Endometrium (tissue), 2 donors: ENCODE measurements around the gene PGGHG.
"Not testable (repeated sequence)": the region's sequence is repeated elsewhere in the genome, so short reads cannot be mapped to it uniquely, and the experiment has no call there.

Experiments used
- FAIRE-seq: peaks from 2 replicates; lab custom pipeline; 2012; peaks lifted over from hg19 to GRCh38; lab: Jason Lieb, UNC
- donor health status: control.
- donor health status: control.

PGGHG gene

DNA sequence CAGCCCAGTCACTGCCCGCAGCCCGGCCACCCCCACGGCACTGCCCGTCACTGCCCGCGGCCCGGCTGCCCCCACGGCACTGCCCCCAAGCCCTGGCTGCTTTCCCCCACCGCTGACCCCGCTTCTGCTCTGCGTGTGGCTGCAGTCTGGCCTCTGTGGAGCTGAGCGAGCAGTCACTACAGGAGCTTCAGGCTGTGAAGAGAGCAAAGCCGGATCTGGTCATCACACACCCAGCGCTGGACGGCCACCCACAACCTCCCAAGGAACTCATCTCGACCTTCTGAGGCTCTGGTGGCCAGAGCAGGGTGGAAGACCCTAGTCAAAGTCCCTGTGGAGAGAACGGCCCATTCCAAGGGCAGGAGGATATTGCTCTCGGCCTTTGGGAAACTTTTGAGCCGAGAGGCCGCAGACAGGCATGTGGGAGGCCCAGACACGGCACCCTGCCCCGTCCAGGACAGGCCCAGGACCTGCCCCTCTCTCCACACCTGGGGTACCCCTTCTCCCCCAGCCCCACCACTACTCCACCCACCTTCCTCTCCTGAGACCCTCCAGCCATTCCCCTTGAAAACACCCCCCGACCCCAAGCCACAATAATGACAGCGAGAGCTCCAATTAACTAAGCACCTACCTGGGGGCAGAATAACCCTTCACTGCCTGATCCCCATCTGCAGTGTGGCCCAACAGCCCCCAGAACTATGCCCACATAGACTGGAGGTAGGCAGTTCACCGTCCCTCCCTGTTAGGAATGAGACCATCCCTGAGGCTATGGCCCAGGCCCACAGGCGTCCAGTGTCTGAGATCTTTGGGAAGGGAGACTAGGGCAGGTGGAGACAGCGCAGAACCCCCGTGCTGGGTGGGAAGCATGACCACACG is 3.7 kb upstream of the PGGHG start:
- FAIRE-seq = no peak

DNA sequence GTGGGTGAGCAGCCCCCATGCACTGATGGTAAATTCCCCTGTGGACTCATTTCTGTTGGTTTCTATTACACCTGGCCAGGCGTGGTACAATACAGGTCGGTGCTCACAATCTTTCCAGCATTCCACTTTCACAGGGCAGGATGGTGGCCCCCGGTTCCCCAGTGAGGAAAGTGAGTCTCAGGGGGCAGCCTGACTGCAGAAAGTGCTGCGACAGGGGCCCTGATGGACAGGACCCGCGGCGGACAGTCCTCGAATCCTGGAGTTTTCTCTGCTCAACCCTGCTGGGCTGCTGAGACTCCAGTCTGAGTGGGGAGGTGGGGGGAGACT is 3.1 kb upstream of the PGGHG start:
- no peak for FAIRE-seq

DNA sequence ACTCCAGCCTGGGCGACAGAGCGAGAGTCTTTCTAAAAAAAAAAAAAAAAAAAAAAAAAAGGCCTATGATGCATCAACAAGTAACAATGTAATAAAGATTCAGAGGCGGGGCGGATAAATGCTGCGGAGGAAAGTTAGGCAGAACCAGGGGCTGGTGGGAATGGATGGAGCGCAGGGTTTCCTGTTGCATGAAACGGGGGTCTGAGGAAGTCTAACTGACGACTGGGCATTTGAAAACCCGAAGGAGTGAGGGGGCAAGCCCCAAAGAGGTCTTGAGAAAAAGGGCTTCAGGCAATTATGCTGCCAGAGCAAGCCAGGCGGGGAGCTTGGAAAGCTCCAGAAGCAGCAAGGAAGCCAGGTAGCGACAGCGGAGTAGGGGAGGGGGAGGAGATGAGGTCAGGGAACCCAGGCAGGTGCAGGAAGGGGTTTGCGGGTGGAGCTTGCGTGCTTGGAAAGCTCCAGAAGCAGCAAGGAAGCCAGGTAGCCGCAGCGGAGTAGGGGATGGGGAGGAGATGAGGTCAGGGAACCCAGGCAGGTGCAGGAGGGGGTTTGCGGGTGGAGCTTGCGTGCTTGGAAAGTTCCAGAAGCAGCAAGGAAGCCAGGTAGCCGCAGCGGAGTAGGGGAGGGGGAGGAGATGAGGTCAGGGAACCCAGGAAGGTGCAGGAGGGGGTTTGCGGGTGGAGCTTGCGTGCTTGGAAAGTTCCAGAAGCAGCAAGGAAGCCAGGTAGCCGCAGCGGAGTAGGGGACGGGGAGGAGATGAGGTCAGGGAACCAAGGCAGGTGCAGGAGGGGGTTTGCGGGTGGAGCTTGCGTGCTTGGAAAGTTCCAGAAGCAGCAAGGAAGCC is 1.7 kb upstream of the PGGHG start:
- FAIRE-seq = not testable (repeated sequence)

DNA sequence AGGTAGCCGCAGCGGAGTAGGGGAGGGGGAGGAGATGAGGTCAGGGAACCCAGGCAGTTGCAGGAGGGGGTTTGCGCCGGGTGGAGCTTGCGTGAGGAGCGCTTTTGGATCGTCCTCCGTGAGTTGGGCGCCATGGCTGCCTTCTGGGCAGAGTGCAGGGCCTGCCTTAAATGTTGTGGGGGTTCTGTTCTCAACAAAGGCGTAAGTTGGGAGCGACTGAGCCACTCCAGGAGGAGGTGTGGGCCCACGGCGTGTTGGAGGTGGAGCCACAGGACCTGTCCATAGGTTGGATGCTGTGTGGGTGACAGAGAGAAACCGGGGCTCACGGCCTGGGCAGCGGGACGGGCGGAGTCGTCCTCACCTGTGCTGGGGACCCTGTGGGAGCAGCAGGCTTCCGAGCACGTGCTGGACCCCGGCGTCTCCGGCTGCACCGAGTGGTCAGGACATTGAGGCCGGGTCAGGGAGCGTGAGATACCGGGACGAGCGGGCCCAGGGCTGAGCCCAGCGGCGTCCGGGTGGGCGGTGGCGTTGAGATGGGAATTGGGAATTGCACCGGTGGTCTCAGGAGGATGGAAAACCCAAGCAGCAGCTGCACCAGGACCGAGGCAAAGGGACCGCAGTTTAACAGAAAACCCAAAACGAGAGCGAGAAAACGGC is 977 bp upstream of the PGGHG start:
- FAIRE-seq = no peak

DNA sequence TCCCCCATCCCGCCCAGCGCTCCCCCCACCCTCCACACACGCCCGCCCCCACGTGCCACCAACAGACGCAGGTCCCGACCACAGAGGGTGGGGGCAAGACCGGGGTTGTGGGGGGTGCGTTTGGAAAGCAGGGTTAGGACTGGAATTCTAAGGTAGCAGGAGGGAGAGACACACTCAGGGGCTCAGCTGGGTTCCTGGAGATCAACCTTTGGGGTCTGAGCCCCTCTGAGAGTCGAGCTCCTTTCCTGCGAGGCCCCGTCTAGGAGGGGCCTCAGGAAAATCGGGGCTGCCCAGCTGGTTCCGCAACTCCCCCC is 429 bp downstream of the PGGHG start:
- FAIRE-seq = no peak

DNA sequence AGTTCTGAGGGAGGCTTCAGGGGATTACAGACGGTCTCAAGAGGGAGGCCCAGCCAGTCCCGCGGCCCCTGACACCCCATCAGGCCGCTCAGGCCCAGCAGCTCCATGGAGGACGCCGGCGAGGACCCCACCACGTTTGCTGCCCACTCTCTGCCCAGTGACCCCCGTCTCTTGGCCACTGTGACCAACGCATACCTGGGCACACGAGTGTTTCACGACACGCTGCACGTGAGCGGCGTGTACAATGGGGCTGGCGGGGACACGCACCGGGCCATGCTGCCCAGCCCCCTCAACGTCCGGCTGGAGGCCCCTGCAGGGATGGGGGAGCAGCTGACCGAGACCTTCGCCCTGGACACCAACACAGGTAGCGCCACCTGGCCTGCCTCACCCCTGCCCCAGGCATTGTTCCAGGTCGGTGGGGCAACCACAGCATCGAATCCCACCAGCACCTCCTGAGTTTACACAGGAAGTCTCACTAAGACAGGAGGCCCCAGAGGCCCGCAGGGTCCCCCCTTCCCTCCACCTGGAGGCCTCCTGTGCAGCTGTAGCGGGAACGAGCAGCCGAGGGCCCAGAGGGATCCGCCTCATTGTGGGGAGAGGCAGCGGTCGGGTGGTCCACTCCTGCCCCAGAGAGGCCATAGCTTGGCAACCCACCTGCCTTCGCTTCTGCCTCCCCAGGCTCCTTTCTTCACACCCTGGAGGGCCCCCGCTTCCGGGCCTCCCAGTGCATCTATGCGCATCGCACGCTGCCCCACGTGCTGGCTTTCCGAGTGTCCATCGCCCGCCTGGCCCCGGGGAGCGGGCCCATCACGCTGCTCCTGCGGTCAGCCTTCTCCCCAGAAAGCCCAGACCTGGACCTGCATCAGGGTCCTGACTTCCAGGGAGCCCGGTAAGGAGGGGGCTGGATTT is 1.0 kb downstream of the PGGHG start:
- FAIRE-seq = no peak

DNA sequence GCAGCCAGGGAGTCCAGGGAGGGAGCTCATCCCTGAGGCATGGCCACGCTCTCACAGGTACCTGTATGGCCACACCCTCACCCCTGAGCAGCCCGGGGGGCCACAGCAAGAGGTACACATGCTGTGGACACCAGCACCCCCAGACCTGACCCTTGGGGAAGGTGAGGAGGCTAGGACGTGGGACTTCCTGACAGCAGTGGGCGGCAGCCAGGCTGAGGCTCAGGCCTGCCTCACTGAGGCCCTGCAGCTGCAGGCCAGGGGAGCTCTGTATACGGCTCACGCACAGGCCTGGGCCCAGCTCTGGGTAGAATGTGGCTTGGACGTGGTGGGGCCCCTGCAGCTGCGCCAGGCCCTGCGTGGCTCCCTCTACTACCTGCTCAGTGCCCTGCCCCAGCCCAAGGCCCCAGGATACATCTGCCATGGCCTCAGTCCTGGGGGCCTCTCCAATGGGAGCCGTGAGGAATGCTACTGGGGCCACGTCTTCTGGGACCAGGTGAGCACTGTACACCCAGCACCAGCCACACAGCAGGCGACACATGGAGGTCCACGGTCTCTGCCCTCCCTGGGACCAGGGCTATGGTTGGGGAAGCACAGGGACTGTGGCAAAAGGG is 1.8 kb downstream of the PGGHG start:
- no peak for FAIRE-seq

DNA sequence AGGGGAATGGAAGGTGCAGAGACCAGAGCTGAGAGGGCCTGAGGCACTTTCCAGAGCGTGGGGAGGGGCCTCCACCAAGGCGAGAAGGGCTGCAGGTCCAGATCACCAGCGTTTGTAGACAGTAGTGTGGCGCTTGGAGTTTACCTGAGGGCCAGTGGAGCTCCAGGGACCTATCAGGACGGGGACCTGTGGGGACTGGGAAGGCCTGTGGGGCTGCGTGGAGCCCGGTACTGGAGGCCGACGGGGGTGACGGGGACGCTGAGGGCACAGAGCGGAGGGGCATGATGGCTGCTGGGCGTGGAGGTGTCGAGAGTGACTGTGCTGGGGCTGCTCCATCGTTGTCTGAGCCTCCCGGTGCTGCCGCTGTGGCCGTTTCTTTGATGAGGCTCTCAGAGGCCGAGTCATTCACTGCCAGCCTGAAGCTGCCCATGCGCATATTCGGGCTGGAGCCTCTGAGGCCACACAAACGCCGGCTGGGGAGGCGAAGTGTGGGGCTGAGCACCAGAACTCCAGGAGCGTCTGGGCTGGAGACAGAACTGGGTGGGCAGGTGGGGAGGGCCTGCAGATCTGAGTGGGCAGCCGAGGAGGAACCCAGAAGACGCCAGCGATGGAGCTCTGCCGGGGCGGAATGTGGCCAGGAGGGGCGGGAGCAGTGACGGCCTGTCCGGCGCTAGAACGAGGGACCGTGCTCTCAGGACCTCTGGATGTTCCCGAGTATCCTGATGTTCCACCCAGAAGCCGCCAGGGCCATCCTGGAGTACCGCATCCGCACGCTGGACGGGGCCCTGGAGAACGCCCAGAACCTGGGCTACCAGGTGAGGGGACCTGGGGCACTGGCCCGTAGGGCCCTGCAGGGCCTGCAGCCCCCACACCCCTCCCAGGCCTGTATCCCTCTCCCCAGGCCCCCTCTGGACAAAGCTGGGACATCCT is 2.6 kb downstream of the PGGHG start:
- FAIRE-seq = no peak

DNA sequence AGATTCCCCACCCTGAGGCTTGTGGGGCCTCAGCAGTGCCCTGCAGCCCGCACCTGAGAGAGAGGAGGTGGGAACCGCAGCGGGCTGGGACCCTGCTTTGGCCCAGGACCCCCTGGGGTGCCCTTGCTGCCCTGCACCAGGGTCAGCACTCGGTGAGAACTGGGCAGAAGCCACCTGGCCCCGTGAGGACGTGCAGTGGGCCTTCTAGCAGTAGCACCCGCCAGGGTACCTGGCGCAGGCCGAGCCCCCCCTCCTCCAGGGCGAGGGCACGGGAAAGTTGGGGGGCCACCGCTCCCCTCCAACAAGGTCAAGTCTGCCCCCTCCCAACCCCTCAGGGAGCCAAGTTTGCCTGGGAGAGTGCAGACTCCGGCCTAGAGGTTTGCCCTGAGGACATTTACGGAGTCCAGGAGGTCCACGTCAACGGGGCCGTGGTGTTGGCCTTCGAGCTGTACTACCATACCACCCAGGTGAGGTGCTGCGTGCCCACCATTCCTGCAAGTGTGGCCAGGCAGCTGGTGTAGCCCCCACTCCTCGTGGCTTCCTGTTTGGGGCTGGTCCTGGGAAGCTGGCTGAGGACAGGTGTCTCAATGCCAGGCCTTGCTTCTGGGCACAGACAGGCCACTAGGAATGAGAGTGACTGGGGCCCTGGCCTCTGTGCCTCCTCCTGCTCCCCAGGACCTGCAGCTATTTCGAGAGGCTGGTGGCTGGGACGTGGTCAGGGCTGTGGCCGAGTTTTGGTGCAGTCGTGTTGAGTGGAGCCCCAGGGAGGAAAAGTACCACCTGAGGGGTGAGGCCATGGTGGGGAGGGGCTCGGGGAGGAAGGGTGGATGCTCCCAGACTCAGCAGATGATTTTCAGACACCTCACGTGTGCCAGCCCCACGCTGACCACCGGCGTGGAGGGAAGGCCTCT is 3.5 kb downstream of the PGGHG start:
- no peak for FAIRE-seq

DNA sequence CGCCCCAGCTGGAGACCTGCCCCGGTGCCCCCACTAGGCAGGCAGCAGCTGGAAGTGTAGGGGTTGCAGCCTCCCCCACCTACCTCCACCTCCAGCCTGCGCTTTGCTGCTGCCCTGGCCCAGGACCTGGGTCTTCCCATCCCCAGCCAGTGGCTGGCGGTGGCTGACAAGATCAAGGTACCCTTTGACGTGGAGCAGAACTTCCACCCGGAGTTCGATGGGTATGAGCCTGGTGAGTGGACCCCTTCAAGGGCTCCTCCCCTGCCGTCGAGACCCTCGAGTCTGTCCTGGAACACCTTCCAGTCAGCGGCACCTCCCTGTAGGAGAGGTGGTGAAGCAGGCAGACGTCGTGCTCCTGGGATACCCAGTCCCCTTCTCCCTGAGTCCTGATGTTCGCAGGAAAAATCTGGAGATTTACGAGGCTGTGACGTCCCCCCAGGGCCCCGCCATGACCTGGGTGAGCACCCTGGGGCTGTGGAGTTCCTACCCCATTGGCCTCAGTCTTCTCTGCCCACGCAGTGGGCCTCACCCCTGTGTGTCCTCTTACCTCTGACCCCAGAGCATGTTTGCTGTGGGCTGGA is 4.4 kb downstream of the PGGHG start:
- FAIRE-seq = no peak

DNA sequence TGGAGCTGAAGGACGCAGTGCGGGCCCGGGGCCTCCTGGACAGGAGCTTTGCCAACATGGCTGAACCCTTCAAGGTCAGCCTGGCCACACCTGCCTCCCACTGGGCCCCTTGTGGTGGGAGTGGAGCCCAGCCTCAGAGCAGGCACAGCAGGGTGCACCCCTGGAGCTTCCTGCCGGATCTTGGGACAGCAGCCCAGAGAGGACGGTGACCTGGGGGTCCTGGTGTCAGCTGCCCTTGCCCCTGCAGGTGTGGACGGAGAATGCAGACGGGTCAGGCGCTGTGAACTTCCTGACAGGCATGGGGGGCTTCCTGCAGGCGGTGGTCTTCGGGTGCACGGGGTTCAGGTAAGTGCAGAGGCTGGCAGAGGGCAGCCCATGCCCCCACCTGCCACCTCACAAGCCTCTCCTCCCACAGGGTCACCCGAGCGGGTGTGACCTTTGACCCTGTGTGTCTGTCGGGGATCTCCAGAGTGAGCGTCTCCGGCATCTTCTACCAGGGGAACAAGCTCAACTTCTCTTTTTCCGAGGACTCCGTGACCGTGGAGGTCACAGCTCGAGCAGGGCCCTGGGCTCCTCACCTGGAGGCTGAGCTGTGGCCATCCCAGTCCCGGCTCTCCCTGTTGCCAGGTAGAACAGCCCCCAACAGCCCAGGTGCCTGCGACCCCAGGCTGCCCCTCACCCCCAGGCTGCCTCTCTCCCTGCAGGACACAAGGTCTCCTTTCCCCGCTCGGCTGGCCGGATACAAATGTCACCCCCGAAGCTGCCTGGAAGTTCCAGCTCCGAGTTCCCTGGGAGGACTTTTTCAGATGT is 5.1 kb downstream of the PGGHG start:
- no peak for FAIRE-seq

DNA sequence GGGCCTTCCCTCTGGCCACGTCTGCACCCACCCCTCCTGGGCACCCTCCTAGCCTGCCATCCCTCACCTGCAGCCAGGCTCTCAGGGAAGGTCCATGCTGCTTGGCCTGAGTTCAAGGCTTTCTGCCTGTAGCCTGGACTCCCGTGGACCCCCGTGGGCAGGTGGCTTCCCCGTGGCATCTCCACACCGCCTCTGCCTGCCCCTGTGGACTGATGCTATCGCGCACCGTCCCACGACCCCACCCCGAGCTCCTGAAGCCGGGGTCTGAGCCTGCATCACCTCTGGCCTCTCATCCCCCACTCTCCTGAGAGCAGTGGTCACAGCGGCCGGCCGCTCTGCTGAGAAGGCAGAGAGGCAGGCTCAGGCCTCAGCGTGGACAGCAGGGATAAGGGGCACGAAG is 5.9 kb downstream of the PGGHG start:
- no peak for FAIRE-seq

DNA sequence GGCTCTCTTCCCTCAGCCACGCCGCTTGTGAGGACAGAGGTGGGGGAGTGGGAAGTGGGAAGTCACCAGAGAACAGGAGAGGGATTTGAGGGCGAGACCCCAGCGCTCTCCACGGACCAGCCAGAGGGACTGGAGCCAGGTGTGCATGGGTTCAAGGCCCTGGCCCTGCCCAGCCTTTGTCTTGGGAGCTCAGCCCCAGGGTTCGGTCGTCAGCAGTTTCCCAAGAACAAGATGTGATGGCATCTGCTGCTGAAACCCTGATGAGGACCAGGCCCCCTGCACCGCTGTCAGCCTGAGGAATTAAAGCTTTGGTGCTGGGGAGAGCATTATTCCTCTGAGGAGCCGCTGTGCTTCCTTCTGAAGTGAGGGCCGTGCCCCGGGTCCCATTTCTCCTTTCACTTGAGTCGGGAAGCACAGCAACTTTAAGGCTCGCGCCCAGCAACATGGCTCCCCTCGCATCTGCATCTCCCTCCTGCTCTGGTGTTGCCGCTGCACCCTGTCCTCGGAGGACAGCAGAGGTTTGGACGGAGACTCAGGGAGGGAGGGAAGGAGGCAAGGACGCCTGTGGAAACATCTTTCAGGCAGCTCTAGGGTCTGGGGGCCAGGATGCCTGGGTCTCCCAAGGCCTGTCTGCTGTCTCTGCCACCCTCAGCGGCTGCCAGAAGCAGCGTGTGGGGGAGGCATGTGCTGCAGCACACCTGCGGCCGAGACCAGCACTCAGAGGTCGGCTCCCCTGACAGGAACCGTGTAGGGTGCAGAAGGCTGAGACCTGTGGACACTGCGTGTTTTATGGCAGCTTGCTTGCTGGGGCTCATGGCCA is 6.6 kb downstream of the PGGHG start:
- FAIRE-seq = no peak

DNA sequence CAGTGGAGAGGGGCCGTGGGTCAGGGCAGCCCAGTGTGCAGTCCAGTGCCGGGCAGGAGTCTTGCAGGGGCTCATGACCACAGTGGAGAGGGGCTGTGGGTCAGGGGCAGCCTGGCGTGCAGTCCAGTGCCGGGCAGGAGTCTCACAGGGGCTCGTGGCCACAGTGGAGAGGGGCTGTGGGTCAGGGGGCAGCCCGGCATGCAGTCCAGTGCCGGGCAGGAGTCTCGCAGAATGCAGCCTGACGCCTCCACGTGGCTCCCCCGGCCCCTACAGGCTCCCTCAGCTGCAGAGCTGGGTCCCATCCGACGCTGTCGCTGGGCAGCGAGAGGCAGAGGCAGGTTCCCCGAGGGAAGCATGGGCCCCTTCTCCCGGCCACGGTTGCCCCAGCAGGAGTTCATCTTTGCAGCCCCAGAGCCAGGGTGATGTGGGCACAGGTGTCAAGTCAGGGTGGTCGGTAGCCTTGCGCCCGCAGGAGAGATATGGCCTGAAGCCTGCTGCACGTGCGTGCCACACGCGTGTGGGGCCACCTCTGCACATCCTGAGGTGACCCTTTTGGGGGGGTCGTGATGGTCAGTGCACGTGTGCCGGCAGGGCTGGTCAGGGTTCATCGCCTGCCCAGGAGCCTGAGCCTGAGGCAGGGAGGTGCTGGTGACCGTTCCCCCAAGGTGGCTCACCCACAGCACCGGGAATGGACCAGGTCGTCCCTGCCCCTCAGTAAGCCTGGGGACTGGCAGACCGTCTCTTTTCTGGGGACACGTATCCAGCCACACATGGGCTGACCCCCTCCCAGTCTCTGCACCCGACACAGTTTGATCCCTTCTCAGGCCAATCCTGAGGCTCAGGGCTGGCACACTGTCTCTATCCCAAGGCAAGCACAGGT is 7.5 kb downstream of the PGGHG start:
- no peak for FAIRE-seq

DNA sequence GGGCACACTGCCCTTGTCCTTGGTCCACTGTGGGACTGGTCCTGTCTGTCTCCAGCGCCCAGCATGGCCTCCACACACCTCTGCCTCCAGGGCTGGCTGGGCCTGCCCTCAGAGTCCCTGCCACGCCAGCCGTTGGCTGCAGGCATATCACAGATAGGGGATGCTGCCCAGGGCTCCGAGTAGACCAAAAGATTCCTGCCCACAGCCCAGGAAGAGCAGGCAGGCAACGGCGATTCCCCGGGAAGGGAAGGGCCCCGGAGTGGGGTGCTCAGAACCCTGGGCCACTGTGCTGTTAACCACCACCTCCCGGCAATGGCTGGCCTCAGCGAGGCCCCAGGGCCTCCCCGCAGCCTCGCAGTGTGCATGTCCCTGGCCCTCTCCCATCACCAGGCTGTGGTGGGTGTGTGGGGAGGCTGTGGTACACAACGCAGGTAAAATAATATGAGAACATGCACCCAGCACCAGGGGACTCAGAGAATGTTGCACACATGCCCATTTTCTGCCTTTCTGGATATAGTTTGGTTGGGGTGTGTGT is 8.2 kb downstream of the PGGHG start:
- FAIRE-seq = no peak
